GM12878 (cell line): ENCODE measurements around the gene RBPMS2. TPM values are rescaled to one million over a fixed set of nuclear protein-coding genes. Genes with fewer than 3 reads are reported as not detected.

Experiments
- ATAC-seq: fragments of 200-7000 bp; cut with Tn5 transposase; 3 replicates; pipeline ENCODE4 v1.9.1; 2020; ENCODE audit warnings: mild to moderate bottlenecking, moderate library complexity
- BruUV-seq: library from RNA; stranded (reverse); fragments of 400-500 nt; replicated peaks from 2 replicates; lab custom pipeline; 2021; lab: Mats Ljungman, UMichigan
- CTCF ChIA-PET: fragments of 300-600 bp; sonication (Branson Sonifier 250); formaldehyde crosslinking; extraction: SDS; loops from one replicate; lab custom pipeline; 2021; ENCODE audit warnings: inconsistent platforms; lab: Yijun Ruan, JAX
- POLR2A ChIA-PET: fragments of 350-600 bp; formaldehyde crosslinking; extraction: SDS; loops from one replicate; lab custom pipeline; 2021; ENCODE audit warnings: inconsistent platforms; lab: Charles Lee
- RAD21 ChIA-PET: fragments of 300-600 bp; sonication (Branson Sonifier 250); formaldehyde crosslinking; loops from one replicate; lab custom pipeline; 2023; ENCODE audit warnings: antibody characterized with exemption; ENCODE audit not compliant: unreplicated experiment; lab: Charles Lee
- SMC1A ChIA-PET: fragments of 300-600 bp; sonication (Branson Sonifier 250); formaldehyde crosslinking; loops from one replicate; lab custom pipeline; 2023; ENCODE audit not compliant: unreplicated experiment, uncharacterized antibody; lab: Charles Lee
- DNase-seq: peaks from one replicate; pipeline ENCODE4 v3.0.0-alpha.2; 2011; ENCODE audit warnings: low read depth, low spot score
- FAIRE-seq: peaks from 3 replicates; lab custom pipeline; 2011; peaks lifted over from hg19 to GRCh38; lab: Jason Lieb, UNC
- H2AFZ ChIP-seq: 2 replicates; pipeline ENCODE4 v1.6.0; 2011; ENCODE audit warnings: low read depth, low read length, control low read depth; ENCODE audit not compliant: control insufficient read depth
- H3K27ac ChIP-seq: 2 replicates; pipeline ENCODE4 v1.5.1; 2011; ENCODE audit warnings: control low read depth; ENCODE audit not compliant: control insufficient read depth, insufficient read depth
- H3K27me3 ChIP-seq, 2 experiments: replicated peaks in 1 of 2; 2 replicates each; pipeline versions ENCODE4 v1.6.0 to v1.6.1; 2011; ENCODE audit warnings: low read length in 1 of 2; ENCODE audit not compliant: control insufficient read depth in 2 of 2, insufficient read depth in 2 of 2
- H3K36me3 ChIP-seq, 2 experiments: 2 replicates each; pipeline ENCODE4 v1.5.1; 2011; ENCODE audit warnings: low read length in 1 of 2; ENCODE audit not compliant: control insufficient read depth in 2 of 2, insufficient read depth in 2 of 2
- H3K4me1 ChIP-seq: 2 replicates; pipeline ENCODE4 v1.6.1; 2011; ENCODE audit warnings: mild to moderate bottlenecking, low read length, moderate library complexity, mixed read lengths; ENCODE audit not compliant: control insufficient read depth, insufficient read depth
- H3K4me2 ChIP-seq: 2 replicates; pipeline ENCODE4 v1.6.0; 2011; ENCODE audit warnings: control low read depth; ENCODE audit not compliant: control insufficient read depth, insufficient read depth
- H3K4me3 ChIP-seq: fragments of 200-600 bp; sonication (generic); 2 replicates; pipeline ENCODE4 v1.5.1; 2016
- H3K79me2 ChIP-seq: 2 replicates; pipeline ENCODE4 v1.6.0; 2011; ENCODE audit warnings: low read length; ENCODE audit not compliant: control insufficient read depth, insufficient read depth
- H3K9ac ChIP-seq: 2 replicates; pipeline ENCODE4 v1.8.0; 2011; ENCODE audit warnings: low read length, control low read depth, mixed read lengths; ENCODE audit not compliant: control insufficient read depth, insufficient read depth
- H3K9me3 ChIP-seq: replicated peaks from 3 replicates; pipeline ENCODE4 v1.5.1; 2011; ENCODE audit warnings: mild to moderate bottlenecking, low read length; ENCODE audit not compliant: control insufficient read depth, insufficient read depth
- H4K20me1 ChIP-seq: 2 replicates; pipeline ENCODE4 v1.6.0; 2011; ENCODE audit not compliant: control insufficient read depth, insufficient read depth
- DPF2 ChIP-seq: fragments of 450-650 bp; IDR thresholded peaks from 2 replicates; pipeline ENCODE4 v1.6.1; 2017; ENCODE audit warnings: mild to moderate bottlenecking
- HDAC6 ChIP-seq: fragments of 200-600 bp; sonication (generic); IDR thresholded peaks from one replicate; pipeline ENCODE4 v1.8.0; 2017; ENCODE audit warnings: antibody characterized with exemption; ENCODE audit not compliant: unreplicated experiment
- IKZF1 ChIP-seq: fragments of 450-650 bp; conservative IDR thresholded peaks from 2 replicates; pipeline ENCODE4 v1.6.1; 2017; ENCODE audit warnings: antibody characterized with exemption, mild to moderate bottlenecking
- LARP7 ChIP-seq: fragments of 450-650 bp; IDR thresholded peaks from 2 replicates; pipeline ENCODE4 v1.6.1; 2017; ENCODE audit warnings: mild to moderate bottlenecking
- NR2F1 ChIP-seq: fragments of 450-650 bp; conservative IDR thresholded peaks from 2 replicates; pipeline ENCODE4 v1.6.1; 2017; ENCODE audit warnings: mild to moderate bottlenecking
- SIN3A ChIP-seq: IDR thresholded peaks from 2 replicates; pipeline ENCODE4 v1.6.1; 2012; ENCODE audit warnings: low read depth, low read length, improper control_type of control experiment
- SUZ12 ChIP-seq: fragments of 200-600 bp; sonication (generic); IDR thresholded peaks from one replicate; pipeline ENCODE4 v1.6.1; 2018; ENCODE audit warnings: antibody characterized with exemption, mild to moderate bottlenecking; ENCODE audit not compliant: unreplicated experiment
- TAF1 ChIP-seq: IDR thresholded peaks from 2 replicates; pipeline ENCODE4 v1.6.1; 2011; ENCODE audit warnings: mild to moderate bottlenecking, low read depth, low read length, borderline replicate concordance
- WGBS: methylation state at CpG from one replicate; pipeline ENCODE4 v1.1.6; 2016; ENCODE audit warnings: low lambda C conversion rate; ENCODE audit not compliant: insufficient replicate concordance, insufficient coverage; ENCODE audit errors: missing lambda C conversion rate; 5-methylcytosine and 5-hydroxymethylcytosine counted together
- in situ Hi-C: fragments of 300-500 bp; cut with MboI; formaldehyde crosslinking; loops from 9 replicates; pipeline ENCODE4 v1.14.3; 2018; ENCODE audit warnings: mixed read lengths
- intact Hi-C: fragments of 100-400 bp; cut with micrococcal nuclease; formaldehyde crosslinking; loops from one replicate; pipeline ENCODE4 v1.14.2; 2022; ENCODE audit not compliant: unreplicated experiment
- polyA plus RNA-seq, 11 experiments: library from polyadenylated mRNA; depleted of rRNA in 4 of 11; unstranded in 6 of 11; stranded (reverse) in 5 of 11; fragments of >200 nt; fragmentation: Nextera tagmentation in 4 of 11; fragmentation: Illumina TruSeq in 1 of 11; extraction: Ambion mirVana in 4 of 11; extraction: Trizol in 1 of 11; gene quantifications; 1 replicate in 1 of 11; 2 replicates in 10 of 11; pipeline versions ENCODE4 v1.2.1 to v1.2.3, GENCODE V29; 2011 to 2016; ENCODE audit warnings: inconsistent platforms in 2 of 11, missing spikeins in 2 of 11, low read depth in 1 of 11
- total RNA-seq, 4 experiments: library from RNA; depleted of rRNA in 3 of 4; stranded (reverse); fragments of >200 nt in 3 of 4; fragmentation: Illumina TruSeq in 1 of 4; extraction: Trizol in 1 of 4; gene quantifications; 2 replicates each; pipeline versions ENCODE4 v1.2.1 to v1.2.3, GENCODE V29; 2013 to 2021

RBPMS2 gene
- total and polyA plus RNA-seq, 10 of the 15 experiments (the other 5 are each of a cell fraction or from before 2014, with no cell fraction given): 0.06 to 0.31 (median 0.19) TPM; not detected in 3

GRCh38 chr15:64774629-64775493 lies 528 bp downstream of the RBPMS2 start:
- peaks cover 10 to 17% of the 10 kb centered on the region in 2 experiments for H3K27me3 ChIP-seq
- intact Hi-C loops (no loop called here), in situ Hi-C loops (no loop called here)
- SMC1A ChIA-PET: interaction anchor here (0.8 kb wide), 1 partner anchor 62 kb away, joined by 3 read pairs; no protein-coding TSS in a partner anchor
- no peak overlapping the region for H3K27ac ChIP-seq
- WGBS: 1% methylated on average over 34 of the region's 115 CpGs
- no peak for FAIRE-seq
- TF ChIP-seq DPF2 (peak; percentile 25; the same call in 1 of the 2 replicates), SUZ12 (peak; percentile 93), SIN3A (no peak), TAF1 (no peak), LARP7 (0 out of 2 replicates have a peak, but pooled peaks have one; percentile 52), NR2F1 (0 out of 2 replicates have a peak, but pooled peaks have one; percentile 23), HDAC6 (peak; percentile 81), IKZF1 (peak; percentile 34; the same call in 1 of the 2 replicates)
- POLR2A ChIA-PET: no interaction called here
- peak overlapping the region; percentile 50; the same call in 1 of the 2 replicates for H3K4me3 ChIP-seq
- no peak overlapping the region for H3K9ac ChIP-seq
- no peaks in the 10 kb centered on the region for H3K36me3 ChIP-seq
- no peaks in the 10 kb centered on the region for H3K9me3 ChIP-seq
- no TSS peak for BruUV-seq
- H3K79me2 ChIP-seq: no peaks in the 10 kb centered on the region
- no peaks in the 10 kb centered on the region for H3K4me1 ChIP-seq
- no peak overlapping the region for H2AFZ ChIP-seq
- RAD21 ChIA-PET: no interaction called here
- peak overlapping the region; percentile 79; the same call in 1 of the 2 replicates for H3K4me2 ChIP-seq
- peak; percentile 39 for ATAC-seq
- no peak for DNase-seq
- H4K20me1 ChIP-seq: no peaks in the 10 kb centered on the region
- CTCF ChIA-PET: no interaction called here
